Glutamatergic neuron (in vitro differentiated cells): ENCODE measurements around the gene SERINC5. TPM values are rescaled to one million over a fixed set of nuclear protein-coding genes. Genes with fewer than 3 reads are reported as not detected.

ENCODE experiments used
- DNase-seq: peaks from one replicate; pipeline ENCODE4 v3.0.0; 2022
- H3K27ac Mint-ChIP-seq: one replicate; pipeline ENCODE4 v1.8.0; 2020; ENCODE audit warnings: mild to moderate bottlenecking, mixed read lengths, inconsistent platforms; ENCODE audit not compliant: unreplicated experiment
- H3K27me3 Mint-ChIP-seq: one replicate; pipeline ENCODE4 v1.8.0; 2020; ENCODE audit warnings: mild to moderate bottlenecking, moderate library complexity, mixed read lengths, inconsistent platforms; ENCODE audit not compliant: unreplicated experiment
- H3K36me3 Mint-ChIP-seq: one replicate; pipeline ENCODE4 v1.8.0; 2020; ENCODE audit warnings: mild to moderate bottlenecking, mixed read lengths, inconsistent platforms; ENCODE audit not compliant: unreplicated experiment
- H3K4me1 Mint-ChIP-seq: one replicate; pipeline ENCODE4 v1.8.0; 2020; ENCODE audit warnings: mild to moderate bottlenecking, low read depth, mixed read lengths, inconsistent platforms; ENCODE audit not compliant: unreplicated experiment
- H3K4me3 Mint-ChIP-seq: one replicate; pipeline ENCODE4 v1.8.0; 2020; ENCODE audit warnings: mild to moderate bottlenecking, mixed read lengths, inconsistent platforms; ENCODE audit not compliant: unreplicated experiment
- H3K9me3 Mint-ChIP-seq: one replicate; pipeline ENCODE4 v1.8.0; 2020; ENCODE audit warnings: mild to moderate bottlenecking, moderate library complexity, mixed read lengths, inconsistent platforms; ENCODE audit not compliant: unreplicated experiment
- CTCF ChIP-seq: fragments of 200-600 bp; sonication (generic); IDR thresholded peaks from one replicate; pipeline ENCODE4 v1.5.0; 2021; ENCODE audit not compliant: partially characterized antibody, unreplicated experiment
- total RNA-seq: library from RNA; stranded (reverse); fragmentation: NEBNext Ultra II Directional; extraction: Animal tissue kit (Norgen Biotek cat#: 25700); gene quantifications from one replicate; pipeline ENCODE4 v1.2.1, GENCODE V29; 2021; ENCODE audit not compliant: unreplicated experiment

The SERINC5 gene
- total RNA-seq, 1 donor from 2014 or later = 15.1 TPM

DNA sequence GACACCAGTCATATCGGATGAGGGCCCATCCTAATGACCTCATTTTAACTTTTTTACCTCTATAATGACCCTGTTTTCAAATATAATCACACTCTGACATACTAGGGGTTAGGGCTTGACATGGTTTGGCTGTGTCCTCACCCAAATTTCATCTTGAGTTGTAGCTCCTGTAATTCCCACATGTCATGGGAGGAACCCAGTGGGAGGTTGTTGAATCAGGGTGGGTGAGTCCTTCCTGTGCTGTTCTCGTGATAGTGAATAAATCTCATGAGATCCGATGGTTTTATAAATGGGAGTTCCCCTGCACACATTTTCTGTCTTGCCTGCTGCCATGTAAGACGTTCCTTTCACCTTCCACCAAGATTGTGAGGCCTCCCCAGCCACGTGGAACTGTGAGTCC lies 148.9 kb downstream of the SERINC5 start:
- H3K27ac Mint-ChIP-seq = no peak overlapping the region
- no peaks in the 10 kb centered on the region for H3K36me3 Mint-ChIP-seq
- H3K27me3 Mint-ChIP-seq = peaks cover 6% of the 10 kb centered on the region
- H3K9me3 Mint-ChIP-seq = peaks cover 2% of the 10 kb centered on the region
- H3K4me1 Mint-ChIP-seq = peaks cover 28% of the 10 kb centered on the region
- H3K4me3 Mint-ChIP-seq = no peak overlapping the region
- DNase-seq = no peak
- no peak for TF ChIP-seq CTCF

DNA sequence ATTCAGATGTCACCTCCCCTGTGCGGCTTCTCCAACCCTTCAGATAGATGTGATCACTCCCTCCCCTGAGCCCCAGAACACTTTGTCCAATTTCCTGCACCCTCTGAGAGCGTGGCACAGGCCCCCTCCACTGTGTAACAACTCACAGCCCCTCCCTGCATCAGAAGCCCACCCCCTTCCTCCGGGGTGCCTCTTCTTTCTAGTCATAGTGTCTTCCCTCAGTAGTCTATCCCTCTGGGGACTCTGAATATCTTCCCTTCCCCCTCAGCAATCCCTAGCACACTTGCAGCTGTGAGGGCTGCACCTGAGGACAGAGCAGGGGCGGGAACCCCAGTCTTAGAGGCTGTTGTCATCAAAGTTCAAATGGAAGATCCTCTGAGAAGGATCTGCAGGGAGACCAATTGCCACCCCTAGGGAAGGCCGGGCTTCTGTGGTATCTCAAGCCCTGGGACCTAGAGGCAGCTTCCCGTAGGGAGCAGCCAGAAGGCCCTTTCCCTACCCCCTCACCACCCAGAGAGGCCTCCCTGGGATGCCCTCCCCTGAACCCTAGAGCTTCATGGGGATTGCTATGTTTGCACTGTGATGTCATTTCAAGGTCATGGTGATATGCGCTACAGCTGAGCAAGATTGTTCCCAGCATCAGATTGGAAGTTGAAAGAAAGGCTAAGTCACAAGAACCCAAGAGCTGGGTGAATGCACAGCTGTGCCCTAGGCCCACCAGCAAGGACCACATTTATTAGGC lies 150.0 kb downstream of the SERINC5 start:
- Mint-ChIP-seq H3K27ac (no peak overlapping the region), H3K4me3 (no peak overlapping the region), H3K36me3 (no peaks in the 10 kb centered on the region), H3K27me3 (peaks cover 6% of the 10 kb centered on the region), H3K9me3 (peaks cover 4% of the 10 kb centered on the region), H3K4me1 (peaks cover 24% of the 10 kb centered on the region)
- no peak for DNase-seq
- TF ChIP-seq CTCF = no peak

DNA sequence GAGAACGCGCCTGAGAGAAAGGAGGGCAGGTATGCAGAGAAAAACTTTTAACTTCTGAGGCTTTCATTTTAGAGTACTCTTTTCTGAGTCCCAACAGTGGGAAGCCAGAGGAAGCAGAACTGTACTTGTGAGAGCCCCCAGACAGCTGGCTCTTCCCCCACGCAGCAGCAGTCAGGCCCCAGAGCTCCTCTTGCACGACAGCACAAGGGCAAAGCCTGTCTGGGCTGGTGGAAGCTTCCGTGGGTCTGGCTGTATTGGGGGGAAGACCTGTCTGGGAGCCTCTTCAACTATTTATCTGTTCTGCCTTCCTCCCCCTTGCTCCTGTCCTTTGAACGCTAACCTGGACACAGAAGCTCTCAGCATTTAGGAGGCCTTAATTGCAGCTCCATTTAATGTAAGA lies 152.5 kb downstream of the SERINC5 start:
- Mint-ChIP-seq H3K4me1 (peaks cover 20% of the 10 kb centered on the region), H3K36me3 (no peaks in the 10 kb centered on the region), H3K9me3 (peaks cover 5% of the 10 kb centered on the region), H3K27ac (no peak overlapping the region), H3K4me3 (no peak overlapping the region), H3K27me3 (peaks cover 4% of the 10 kb centered on the region)
- DNase-seq = no peak
- TF ChIP-seq CTCF = no peak

DNA sequence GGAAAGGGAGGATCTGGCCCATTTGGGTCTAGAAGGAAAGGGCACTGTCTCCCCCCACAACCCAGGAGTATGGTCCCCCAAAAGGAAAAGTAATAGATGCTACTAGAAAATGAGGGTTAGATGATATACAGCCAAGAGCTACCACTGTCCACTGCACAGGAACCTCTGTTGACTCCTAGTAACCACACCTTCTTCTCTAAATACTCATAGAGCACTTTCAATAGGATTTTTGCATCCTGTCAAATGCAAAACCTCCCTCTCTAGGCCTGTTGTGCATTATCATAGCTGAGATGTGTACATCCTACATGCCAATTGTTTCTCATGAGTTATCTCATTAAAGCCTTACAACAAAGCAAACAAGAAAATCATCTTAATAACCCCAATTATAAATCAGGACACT lies 153.9 kb downstream of the SERINC5 start:
- Mint-ChIP-seq H3K27ac (no peak overlapping the region), H3K27me3 (peaks cover 5% of the 10 kb centered on the region), H3K36me3 (no peaks in the 10 kb centered on the region), H3K4me1 (peaks cover 27% of the 10 kb centered on the region), H3K9me3 (peaks cover 5% of the 10 kb centered on the region), H3K4me3 (no peak overlapping the region)
- TF ChIP-seq CTCF = no peak
- no peak for DNase-seq

- peaks cover 16% of the 10 kb centered on the region for H3K4me1 Mint-ChIP-seq
- H3K36me3 Mint-ChIP-seq = no peaks in the 10 kb centered on the region
- H3K27me3 Mint-ChIP-seq = peaks cover 5% of the 10 kb centered on the region
- peaks cover 6% of the 10 kb centered on the region for H3K9me3 Mint-ChIP-seq
- DNase-seq = no peak
- H3K4me3 Mint-ChIP-seq = no peak overlapping the region
- TF ChIP-seq CTCF = no peak
- peak overlapping the region; percentile 43 for H3K27ac Mint-ChIP-seq
Observed at GRCh38 chr5:80097451-80097850, 158.4 kb downstream of the SERINC5 start.
